WI38 (cell line): ENCODE data around the gene ERFL.
A peak's percentile ranks its signal among the peaks of the same experiment; 100 is the strongest.

Source experiments
- H3K4me3 ChIP-seq: 2 replicates; pipeline ENCODE4 v1.5.1; 2011; ENCODE audit warnings: low read depth, mild to moderate bottlenecking, control low read depth, low read length
- CTCF ChIP-seq: IDR thresholded peaks from 2 replicates; pipeline ENCODE4 v1.5.1; 2012; ENCODE audit warnings: low read depth, mild to moderate bottlenecking, control low read depth, low read length

ERFL gene

GRCh38 chr19:41887711-41888382 lies 40.4 kb downstream of the ERFL start:
- no peak overlapping the region for H3K4me3 ChIP-seq
- 0 out of 2 replicates have a peak, but pooled peaks have one; percentile 1 for TF ChIP-seq CTCF

- no peak for TF ChIP-seq CTCF
- no peak overlapping the region for H3K4me3 ChIP-seq
Measured at GRCh38 chr19:41886761-41887710, 41.2 kb downstream of the ERFL start.

- H3K4me3 ChIP-seq: peak overlapping the region; percentile 76
- TF ChIP-seq CTCF: no peak
Measured at GRCh38 chr19:41883821-41884733, 44.2 kb downstream of the ERFL start.

DNA sequence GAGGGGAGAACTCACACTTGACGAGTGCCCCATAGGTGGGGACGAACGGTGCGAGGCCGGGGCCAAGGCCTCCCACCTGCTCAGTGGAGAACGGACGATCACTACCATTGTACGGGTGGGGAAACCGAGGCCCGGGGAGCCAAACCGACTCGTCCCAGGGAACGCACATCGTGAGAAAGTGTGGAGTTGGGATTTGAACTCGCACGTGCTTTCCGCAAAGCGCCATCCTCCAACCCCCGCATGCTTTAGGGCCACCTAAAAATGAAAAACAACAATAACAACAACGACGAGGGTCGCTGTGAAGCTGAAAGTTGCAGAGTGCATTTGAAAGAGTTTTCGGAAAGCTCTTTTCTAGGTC lies 44.8 kb downstream of the ERFL start:
- TF ChIP-seq CTCF: no peak

GRCh38 chr19:41882568-41883462 lies 45.4 kb downstream of the ERFL start, which contains the start of gene ARHGEF1:
Gene ARHGEF1, plus strand, starts transcription at chr19:41883184. Its CDS starts 4,899 bp downstream, at chr19:41888083.
- no peak for TF ChIP-seq CTCF
- peak within 1 kb of the TSS; percentile 76 for H3K4me3 ChIP-seq

More for the DNA sequence above, 44.8 kb downstream of the ERFL start:
- H3K4me3 ChIP-seq: peak overlapping the region; percentile 76

- no peak overlapping the region for H3K4me3 ChIP-seq
- no peak for TF ChIP-seq CTCF
Measured at GRCh38 chr19:41880329-41880708, 47.9 kb downstream of the ERFL start.
